ENCODE measurements around the gene STAM2.

DNA sequence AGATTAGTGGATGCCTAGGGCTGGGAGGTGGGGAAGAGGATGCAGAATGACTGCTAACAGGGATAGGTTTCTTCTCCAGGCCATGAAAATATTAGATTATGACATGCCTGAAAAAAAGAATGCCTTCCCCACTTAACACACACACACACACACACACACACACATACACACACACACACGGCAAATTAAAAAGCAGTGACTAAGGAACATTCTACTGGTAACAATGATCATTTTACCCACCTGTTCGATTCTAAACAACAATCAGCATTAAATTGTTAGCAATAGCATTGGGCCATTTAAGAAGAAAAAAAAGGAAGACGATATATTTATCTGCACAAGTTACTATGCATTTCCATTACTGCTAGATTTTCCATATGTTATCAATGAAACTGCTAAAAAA, 87.6 kb downstream of the STAM2 start:
- TF ChIP-seq, protein P1, sequence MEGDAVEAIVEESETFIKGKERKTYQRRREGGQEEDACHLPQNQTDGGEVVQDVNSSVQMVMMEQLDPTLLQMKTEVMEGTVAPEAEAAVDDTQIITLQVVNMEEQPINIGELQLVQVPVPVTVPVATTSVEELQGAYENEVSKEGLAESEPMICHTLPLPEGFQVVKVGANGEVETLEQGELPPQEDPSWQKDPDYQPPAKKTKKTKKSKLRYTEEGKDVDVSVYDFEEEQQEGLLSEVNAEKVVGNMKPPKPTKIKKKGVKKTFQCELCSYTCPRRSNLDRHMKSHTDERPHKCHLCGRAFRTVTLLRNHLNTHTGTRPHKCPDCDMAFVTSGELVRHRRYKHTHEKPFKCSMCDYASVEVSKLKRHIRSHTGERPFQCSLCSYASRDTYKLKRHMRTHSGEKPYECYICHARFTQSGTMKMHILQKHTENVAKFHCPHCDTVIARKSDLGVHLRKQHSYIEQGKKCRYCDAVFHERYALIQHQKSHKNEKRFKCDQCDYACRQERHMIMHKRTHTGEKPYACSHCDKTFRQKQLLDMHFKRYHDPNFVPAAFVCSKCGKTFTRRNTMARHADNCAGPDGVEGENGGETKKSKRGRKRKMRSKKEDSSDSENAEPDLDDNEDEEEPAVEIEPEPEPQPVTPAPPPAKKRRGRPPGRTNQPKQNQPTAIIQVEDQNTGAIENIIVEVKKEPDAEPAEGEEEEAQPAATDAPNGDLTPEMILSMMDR (IDR thresholded peaks at IDR 0.05) = no peak
- no peak for TF ChIP-seq POLR2A (IDR thresholded peaks at IDR 0.05)

All from body of pancreas (tissue), 4 donors.